GM18519 (cell line): Measurements from ENCODE around the gene FBRSL1.

Source experiments
- ATAC-seq: cut with Tn5 transposase; IDR thresholded peaks from one replicate; pipeline ENCODE4 v1.9.1; 2021; ENCODE audit warnings: mild to moderate bottlenecking, moderate library complexity; ENCODE audit not compliant: unreplicated experiment, low FRiP score

Gene FBRSL1

GRCh38 chr12:132494294-132495164, 4.6 kb downstream of the FBRSL1 start:
- ATAC-seq = no peak

- no peak for ATAC-seq
Measured at GRCh38 chr12:132495165-132495544, 5.2 kb downstream of the FBRSL1 start.

- ATAC-seq = no peak
Measured at GRCh38 chr12:132495629-132496357, 5.8 kb downstream of the FBRSL1 start.

GRCh38 chr12:132496358-132496669, 6.4 kb downstream of the FBRSL1 start:
- ATAC-seq = no peak

- no peak for ATAC-seq
Measured at GRCh38 chr12:132496710-132497109, 6.8 kb downstream of the FBRSL1 start.

- no peak for ATAC-seq
Measured at GRCh38 chr12:132497514-132498405, 7.8 kb downstream of the FBRSL1 start.

- ATAC-seq = no peak
Measured at GRCh38 chr12:132498931-132499330, 9.0 kb downstream of the FBRSL1 start.

- ATAC-seq = no peak
Measured at GRCh38 chr12:132500142-132500855, 10.3 kb downstream of the FBRSL1 start.

- no peak for ATAC-seq
Measured at GRCh38 chr12:132500856-132501180, 10.9 kb downstream of the FBRSL1 start.

- no peak for ATAC-seq
Measured at GRCh38 chr12:132501204-132501940, 11.4 kb downstream of the FBRSL1 start.

- ATAC-seq = no peak
Measured at GRCh38 chr12:132502149-132502881, 12.4 kb downstream of the FBRSL1 start.

GRCh38 chr12:132502882-132503193, 12.9 kb downstream of the FBRSL1 start:
- no peak for ATAC-seq

- ATAC-seq = no peak
Measured at GRCh38 chr12:132503618-132504204, 13.8 kb downstream of the FBRSL1 start.

GRCh38 chr12:132505105-132505851, 15.3 kb downstream of the FBRSL1 start:
- ATAC-seq = no peak

- no peak for ATAC-seq
Measured at GRCh38 chr12:132505852-132506219, 15.9 kb downstream of the FBRSL1 start.

- ATAC-seq = no peak
Measured at GRCh38 chr12:132506328-132507160, 16.6 kb downstream of the FBRSL1 start.

GRCh38 chr12:132507161-132507538, 17.2 kb downstream of the FBRSL1 start:
- ATAC-seq = no peak
